HepG2 (cell line): ENCODE results near the gene ERP27. TPM values are rescaled to one million over a fixed set of nuclear protein-coding genes. Genes with fewer than 3 reads are reported as not detected.

ENCODE experiments used
- ATAC-seq: fragments of 200-7000 bp; cut with Tn5 transposase; 3 replicates; pipeline ENCODE4 v1.9.1; 2020; ENCODE audit warnings: mild to moderate bottlenecking, moderate library complexity
- BruUV-seq: library from RNA; stranded (reverse); fragments of 400-500 nt; replicated peaks from 2 replicates; lab custom pipeline; 2021; lab: Mats Ljungman, UMichigan
- CTCF ChIA-PET: fragments of 300-600 bp; formaldehyde crosslinking; extraction: SDS; loops from one replicate; lab custom pipeline; 2021; ENCODE audit warnings: low total read pairs, inconsistent platforms, low intra/inter-chr PET ratio; lab: Yijun Ruan, JAX
- POLR2A ChIA-PET: fragments of 350-600 bp; sonication (Branson Sonifier 250); formaldehyde crosslinking; loops from one replicate; lab custom pipeline; 2020; ENCODE audit warnings: antibody characterized with exemption, inconsistent platforms; lab: Yijun Ruan, JAX
- DNase-seq: peaks from one replicate; pipeline ENCODE4 v3.0.0-alpha.2; 2015; ENCODE audit warnings: low spot score
- FAIRE-seq: peaks from 3 replicates; lab custom pipeline; 2011; peaks lifted over from hg19 to GRCh38; lab: Jason Lieb, UNC
- H2AFZ ChIP-seq: one replicate; pipeline ENCODE4 v1.6.1; 2011; ENCODE audit warnings: low read length, inconsistent platforms
- H3K27ac ChIP-seq: fragments of 300-600 bp; 3 replicates; pipeline ENCODE4 v1.8.0; 2011; ENCODE audit warnings: mixed run types, mild to moderate bottlenecking, mixed read lengths, low read length, inconsistent platforms; ENCODE audit not compliant: insufficient read depth; ENCODE audit errors: extremely low read length
- H3K27me3 ChIP-seq, 2 experiments: fragments of 200-600 bp in 1 of 2; 2 replicates in 1 of 2; 3 replicates in 1 of 2; pipeline versions ENCODE4 v1.6.0 to v1.8.0; 2011; ENCODE audit warnings: low read length in 2 of 2, mild to moderate bottlenecking in 2 of 2, moderate library complexity in 2 of 2, inconsistent platforms in 1 of 2; ENCODE audit not compliant: insufficient read depth in 2 of 2, control insufficient read depth in 1 of 2
- H3K36me3 ChIP-seq, 2 experiments: fragments of 200-600 bp in 1 of 2; replicated peaks in 1 of 2; 2 replicates in 1 of 2; 3 replicates in 1 of 2; pipeline versions ENCODE4 v1.5.1 to v1.8.0; 2011; ENCODE audit warnings: low read length in 2 of 2, inconsistent platforms in 1 of 2; ENCODE audit not compliant: insufficient read depth in 2 of 2, control insufficient read depth in 1 of 2
- H3K4me1 ChIP-seq: 2 replicates; pipeline ENCODE4 v1.5.1; 2012; ENCODE audit warnings: low read length, inconsistent platforms; ENCODE audit not compliant: insufficient read depth
- H3K4me2 ChIP-seq: 2 replicates; pipeline ENCODE4 v1.6.0; 2011; ENCODE audit warnings: low read depth, low read length, inconsistent platforms
- H3K4me3 ChIP-seq, 3 experiments: fragments of 200-600 bp in 1 of 3; sonication (generic), shearing (Covaris generic) in 1 of 3; replicated peaks in 1 of 3; 2 replicates each; pipeline ENCODE4 v1.5.1; 2011 to 2016; ENCODE audit warnings: low read length in 3 of 3, inconsistent platforms in 2 of 3, low read depth in 2 of 3, mild to moderate bottlenecking in 2 of 3, control low read depth in 1 of 3, mixed read lengths in 1 of 3; ENCODE audit not compliant: insufficient read depth in 1 of 3
- H3K79me2 ChIP-seq: one replicate; pipeline ENCODE4 v1.6.1; 2011; ENCODE audit warnings: low read length, inconsistent platforms; ENCODE audit not compliant: insufficient read depth
- H3K9ac ChIP-seq: 2 replicates; pipeline ENCODE4 v1.6.0; 2011; ENCODE audit warnings: mild to moderate bottlenecking, low read depth, low read length, inconsistent platforms; ENCODE audit not compliant: insufficient read depth
- H3K9me3 ChIP-seq: 2 replicates; pipeline ENCODE4 v1.5.1; 2012; ENCODE audit warnings: mild to moderate bottlenecking, low read length
- H4K20me1 ChIP-seq: 2 replicates; pipeline ENCODE4 v1.6.0; 2011; ENCODE audit warnings: inconsistent platforms, mild to moderate bottlenecking, low read length, moderate library complexity; ENCODE audit not compliant: insufficient read depth
- FOXK1 ChIP-seq: sonication (generic); formaldehyde crosslinking; IDR thresholded peaks from 2 replicates; pipeline ENCODE4 v1.4.0; 2020; ENCODE audit warnings: low read depth, missing genetic modification reagents, borderline replicate concordance
- KDM5A ChIP-seq: fragments of 200-600 bp; sonication (generic); IDR thresholded peaks from 2 replicates; pipeline ENCODE4 v1.7.0; 2018; ENCODE audit warnings: antibody characterized with exemption, mild to moderate bottlenecking, low read length, borderline replicate concordance
- MYPOP ChIP-seq: sonication (generic); formaldehyde crosslinking; IDR thresholded peaks from 2 replicates; pipeline ENCODE4 v1.8.1; 2023; ENCODE audit warnings: mild to moderate bottlenecking, moderate library complexity, missing genetic modification reagents
- ZHX2 ChIP-seq, 2 experiments: sonication (generic) in 1 of 2; formaldehyde crosslinking in 1 of 2; IDR thresholded peaks; 2 replicates each; pipeline versions ENCODE4 v1.6.1 to v1.9.0; 2014 to 2022; ENCODE audit warnings: antibody characterized with exemption in 1 of 2, borderline replicate concordance in 1 of 2, inconsistent platforms in 1 of 2, low read depth in 1 of 2, missing genetic modification reagents in 1 of 2
- ZNF276 ChIP-seq: sonication (generic); formaldehyde crosslinking; IDR thresholded peaks from 2 replicates; pipeline ENCODE4 v1.4.0; 2020; ENCODE audit warnings: mild to moderate bottlenecking, low read depth, missing genetic modification reagents
- WGBS: methylation state at CpG from one replicate; pipeline ENCODE4 v1.1.6; 2017; ENCODE audit warnings: low lambda C conversion rate; 5-methylcytosine and 5-hydroxymethylcytosine counted together
- in situ Hi-C: cut with HindIII; loops from 2 replicates; pipeline ENCODE4 v1.10.0; 2017; ENCODE audit warnings: low pct_unique_long_range_greater_than_20kb; ENCODE audit not compliant: extremely low pct_ligation_motif_present
- intact Hi-C: fragments of 100-400 bp; cut with micrococcal nuclease; formaldehyde crosslinking; loops from one replicate; pipeline ENCODE4 v1.10.0; 2022; ENCODE audit not compliant: unreplicated experiment
- polyA plus RNA-seq, 8 experiments: library from polyadenylated mRNA; depleted of rRNA in 3 of 8; stranded (reverse) in 7 of 8; unstranded in 1 of 8; fragments of >200 nt; fragmentation: Illumina TruSeq in 4 of 8; extraction: Trizol in 4 of 8; gene quantifications; 2 replicates each; pipeline versions ENCODE4 v1.2.1 to v1.2.3, GENCODE V29; 2011 to 2016; ENCODE audit warnings: low read depth in 4 of 8, missing spikeins in 1 of 8, mixed read lengths in 1 of 8; ENCODE audit not compliant: insufficient read depth in 1 of 8
- total RNA-seq, 5 experiments: library from RNA; depleted of rRNA; stranded (reverse); fragments of >200 nt; fragmentation: Illumina TruSeq; extraction: Trizol; gene quantifications; 2 replicates each; pipeline ENCODE4 v1.2.3, GENCODE V29; 2016; ENCODE audit warnings: low read depth in 1 of 5

The ERP27 gene
- total and polyA plus RNA-seq, 2 of the 13 experiments (the other 11 are each of a cell fraction or from before 2014, with no cell fraction given) = 1.8 to 6.6 TPM

- TF ChIP-seq ZHX2 (IDR thresholded peaks at IDR 0.05; ENCODE audit: low read depth) (no peak), ZHX2 (CRISPR knock-in tag; IDR thresholded peaks at IDR 0.05; ENCODE audit: borderline replicate concordance) (no peak), FOXK1 (peak; percentile 30; the same call in 1 of the 2 replicates), MYPOP (CRISPR knock-in tag) (no peak)
These were observed 14.1 kb upstream of the ERP27 start (continued) for GRCh38 chr12:14952299-14952921.

GRCh38 chr12:14951851-14952250 lies 13.5 kb upstream of the ERP27 start:
- DNase-seq (no peak), FAIRE-seq (no peak), ATAC-seq (no peak)
- WGBS = 0% methylated on average over 1 of the region's 1 CpG
- H3K9me3 ChIP-seq = no peaks in the 10 kb centered on the region
- H3K27me3 ChIP-seq = no peaks in the 10 kb centered on the region
- H3K9ac ChIP-seq = no peak overlapping the region
- no peak overlapping the region for H2AFZ ChIP-seq
- H3K4me1 ChIP-seq = peaks cover 36% of the 10 kb centered on the region
- intact Hi-C loops (no loop called here), in situ Hi-C loops (no loop called here)
- no peaks in the 10 kb centered on the region for H3K79me2 ChIP-seq
- H3K27ac ChIP-seq = no peak overlapping the region
- no peaks in the 10 kb centered on the region for H4K20me1 ChIP-seq
- no peak overlapping the region for H3K4me3 ChIP-seq
- ChIA-PET CTCF (no interaction called here), POLR2A (no interaction called here)
- no TSS peak for BruUV-seq
- no peaks in the 10 kb centered on the region for H3K36me3 ChIP-seq
- H3K4me2 ChIP-seq = no peak overlapping the region
- TF ChIP-seq KDM5A (no peak), ZNF276 (CRISPR knock-in tag) (no peak)
